ENCODE results near the gene NTRK2. TPM values are rescaled to one million over a fixed set of nuclear protein-coding genes. Genes with fewer than 3 reads are reported as not detected.

Gene NTRK2
- total and polyA plus RNA-seq, 10 of the 15 experiments (the other 5 are each of a cell fraction or from before 2014, with no cell fraction given), result 0.42 to 4.6 (median 0.65) TPM

DNA sequence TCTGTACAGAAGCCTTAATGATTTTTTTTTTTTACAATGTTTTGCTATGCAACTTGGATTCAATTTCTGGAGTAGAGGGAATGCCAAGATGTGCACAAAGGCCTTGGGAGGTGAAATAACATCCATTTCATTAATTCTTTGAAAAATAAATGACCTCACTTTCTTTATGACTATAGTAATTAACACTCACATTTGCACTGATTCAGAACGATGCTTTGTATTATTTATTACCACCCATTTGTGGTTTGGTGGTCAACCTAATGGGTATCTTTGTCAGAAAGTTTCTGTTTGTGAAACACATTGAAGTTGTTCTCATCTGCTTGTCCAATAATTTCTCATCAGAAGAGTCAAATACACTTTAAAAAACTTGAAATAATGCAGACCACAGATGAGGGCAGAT is 169.3 kb downstream of the NTRK2 start (continued):
- TF ChIP-seq E2F8 (IDR thresholded peaks at IDR 0.05; ENCODE audit: low read depth, partially characterized antibody) (no peak), ZNF384 (IDR thresholded peaks at IDR 0.05; ENCODE audit: borderline replicate concordance, low read depth, low read length) (no peak), SUZ12 (IDR thresholded peaks at IDR 0.05; ENCODE audit: unreplicated experiment) (no peak), DPF2 (IDR thresholded peaks at IDR 0.05) (peak; percentile 94), EED (IDR thresholded peaks at IDR 0.05; ENCODE audit: low read depth) (no peak), SMC3 (IDR thresholded peaks at IDR 0.05; ENCODE audit: borderline replicate concordance, low read length) (no peak), NFIC (IDR thresholded peaks at IDR 0.05; ENCODE audit: low read depth, low read length) (no peak), POU2F2 (IDR thresholded peaks at IDR 0.05; ENCODE audit: borderline replicate concordance, low read depth, low read length) (0 out of 3 replicates have a peak, but pooled peaks have one; percentile 25), RUNX3 (IDR thresholded peaks at IDR 0.05; ENCODE audit: low read length) (peak; percentile 85), POLR2AphosphoS5 (IDR thresholded peaks at IDR 0.05; ENCODE audit: low read length) (no peak), BCLAF1 (IDR thresholded peaks at IDR 0.05) (no peak), NRF1 (conservative IDR thresholded peaks at IDR 0.05; ENCODE audit: low read depth, low read length) (no peak), BRCA1 (IDR thresholded peaks at IDR 0.05; ENCODE audit: low read depth, low read length) (no peak), GABPA (IDR thresholded peaks at IDR 0.05; ENCODE audit: low read depth) (no peak), ZZZ3 (IDR thresholded peaks at IDR 0.05; ENCODE audit: control insufficient read depth, insufficient read length, low read depth) (no peak)
- TF ChIP-seq, protein P1, sequence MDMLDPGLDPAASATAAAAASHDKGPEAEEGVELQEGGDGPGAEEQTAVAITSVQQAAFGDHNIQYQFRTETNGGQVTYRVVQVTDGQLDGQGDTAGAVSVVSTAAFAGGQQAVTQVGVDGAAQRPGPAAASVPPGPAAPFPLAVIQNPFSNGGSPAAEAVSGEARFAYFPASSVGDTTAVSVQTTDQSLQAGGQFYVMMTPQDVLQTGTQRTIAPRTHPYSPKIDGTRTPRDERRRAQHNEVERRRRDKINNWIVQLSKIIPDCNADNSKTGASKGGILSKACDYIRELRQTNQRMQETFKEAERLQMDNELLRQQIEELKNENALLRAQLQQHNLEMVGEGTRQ (IDR thresholded peaks at IDR 0.05; ENCODE audit: borderline replicate concordance, low read depth, low read length), result no peak
- TF ChIP-seq, protein P2, sequence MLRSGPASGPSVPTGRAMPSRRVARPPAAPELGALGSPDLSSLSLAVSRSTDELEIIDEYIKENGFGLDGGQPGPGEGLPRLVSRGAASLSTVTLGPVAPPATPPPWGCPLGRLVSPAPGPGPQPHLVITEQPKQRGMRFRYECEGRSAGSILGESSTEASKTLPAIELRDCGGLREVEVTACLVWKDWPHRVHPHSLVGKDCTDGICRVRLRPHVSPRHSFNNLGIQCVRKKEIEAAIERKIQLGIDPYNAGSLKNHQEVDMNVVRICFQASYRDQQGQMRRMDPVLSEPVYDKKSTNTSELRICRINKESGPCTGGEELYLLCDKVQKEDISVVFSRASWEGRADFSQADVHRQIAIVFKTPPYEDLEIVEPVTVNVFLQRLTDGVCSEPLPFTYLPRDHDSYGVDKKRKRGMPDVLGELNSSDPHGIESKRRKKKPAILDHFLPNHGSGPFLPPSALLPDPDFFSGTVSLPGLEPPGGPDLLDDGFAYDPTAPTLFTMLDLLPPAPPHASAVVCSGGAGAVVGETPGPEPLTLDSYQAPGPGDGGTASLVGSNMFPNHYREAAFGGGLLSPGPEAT (IDR thresholded peaks at IDR 0.05; ENCODE audit: low read depth), result no peak
